SU-DHL-6 (cell line): Measurements from ENCODE around the gene FGF5.

ENCODE experiments used
- H2AFZ ChIP-seq: fragments of 200-600 bp; sonication (generic); 2 replicates; pipeline ENCODE4 v1.6.1; 2014; ENCODE audit warnings: low read depth, mild to moderate bottlenecking, moderate library complexity, mixed read lengths, antibody characterized with exemption, low read length; ENCODE audit not compliant: severe bottlenecking
- H3F3A ChIP-seq: fragments of 200-600 bp; shearing (Covaris generic); 2 replicates; pipeline ENCODE4 v1.6.0; 2016; ENCODE audit warnings: antibody characterized with exemption, mild to moderate bottlenecking; ENCODE audit not compliant: insufficient read depth
- H3K27ac ChIP-seq: fragments of 200-600 bp; sonication (generic); 2 replicates; pipeline ENCODE4 v1.5.1; 2016; ENCODE audit warnings: low read depth, mild to moderate bottlenecking, low read length, moderate library complexity, mixed read lengths
- H3K27me3 ChIP-seq: fragments of 200-600 bp; sonication (generic), shearing (Covaris generic); 2 replicates; pipeline ENCODE4 v1.6.0; 2014; ENCODE audit warnings: mild to moderate bottlenecking, low read length
- H3K36me3 ChIP-seq: fragments of 200-600 bp; sonication (generic); 2 replicates; pipeline ENCODE4 v1.6.1; 2014; ENCODE audit warnings: mild to moderate bottlenecking, low read length, mixed read lengths
- H3K4me2 ChIP-seq: fragments of 300-600, 200-600 bp; shearing (Covaris generic), sonication (generic); 2 replicates; pipeline ENCODE4 v1.6.0; 2014; ENCODE audit warnings: low read length, low read depth, mild to moderate bottlenecking; ENCODE audit not compliant: poor library complexity, severe bottlenecking
- H3K4me3 ChIP-seq: fragments of 200-600 bp; sonication (generic); 2 replicates; pipeline ENCODE4 v1.5.1; 2014; ENCODE audit warnings: antibody characterized with exemption, low read length, mild to moderate bottlenecking, mixed read lengths; ENCODE audit not compliant: insufficient read depth, poor library complexity, severe bottlenecking
- H3K79me2 ChIP-seq: fragments of 200-600 bp; sonication (generic); 2 replicates; pipeline ENCODE4 v1.6.1; 2014; ENCODE audit warnings: mild to moderate bottlenecking, low read length, moderate library complexity; ENCODE audit not compliant: insufficient read depth
- H3K9ac ChIP-seq: fragments of 200-600 bp; sonication (generic); 2 replicates; pipeline ENCODE4 v1.7.0; 2014; ENCODE audit warnings: mild to moderate bottlenecking, low read length
- H3K9me2 ChIP-seq: fragments of 200-600 bp; sonication (generic); replicated peaks from 2 replicates; pipeline ENCODE4 v1.6.1; 2014; ENCODE audit warnings: low read length; ENCODE audit not compliant: insufficient read depth
- H3K9me3 ChIP-seq: fragments of 200-600 bp; sonication (generic); 2 replicates; pipeline ENCODE4 v1.6.1; 2014; ENCODE audit warnings: low read length, mixed read lengths; ENCODE audit not compliant: insufficient read depth
- H4K20me1 ChIP-seq: fragments of 200-600 bp; sonication (generic); 2 replicates; pipeline ENCODE4 v1.6.1; 2014; ENCODE audit warnings: low read depth, mild to moderate bottlenecking, antibody characterized with exemption, low read length, moderate library complexity, mixed read lengths
- EZH2phosphoT487 ChIP-seq: fragments of 200-600 bp; sonication (generic), shearing (Covaris generic); conservative IDR thresholded peaks from 2 replicates; pipeline ENCODE4 v1.6.1; 2018; ENCODE audit warnings: mild to moderate bottlenecking, antibody characterized with exemption, low read length, moderate library complexity, mixed read lengths
- TF ChIP-seq, protein P1 (sequence below): fragments of 200-600 bp; sonication (generic); IDR thresholded peaks from one replicate; pipeline ENCODE4 v1.5.1; 2017; ENCODE audit warnings: antibody characterized with exemption, mild to moderate bottlenecking, low read length, moderate library complexity; ENCODE audit not compliant: insufficient read depth, poor library complexity, severe bottlenecking

The FGF5 gene

GRCh38 chr4:80324171-80324570 is 57.7 kb downstream of the FGF5 start:
- Histone ChIP-seq H2AFZ (no peak overlapping the region), H3K79me2 (no peaks in the 10 kb centered on the region), H3K9ac (no peak overlapping the region), H3K9me2 (no peaks in the 10 kb centered on the region), H3K9me3 (no peaks in the 10 kb centered on the region), H3K4me3 (no peak overlapping the region), H3K36me3 (no peaks in the 10 kb centered on the region), H3F3A (no peaks in the 10 kb centered on the region), H3K4me2 (no peak overlapping the region), H3K27ac (no peak overlapping the region), H3K27me3 (no peaks in the 10 kb centered on the region), H4K20me1 (no peaks in the 10 kb centered on the region)
- TF ChIP-seq, protein P1, sequence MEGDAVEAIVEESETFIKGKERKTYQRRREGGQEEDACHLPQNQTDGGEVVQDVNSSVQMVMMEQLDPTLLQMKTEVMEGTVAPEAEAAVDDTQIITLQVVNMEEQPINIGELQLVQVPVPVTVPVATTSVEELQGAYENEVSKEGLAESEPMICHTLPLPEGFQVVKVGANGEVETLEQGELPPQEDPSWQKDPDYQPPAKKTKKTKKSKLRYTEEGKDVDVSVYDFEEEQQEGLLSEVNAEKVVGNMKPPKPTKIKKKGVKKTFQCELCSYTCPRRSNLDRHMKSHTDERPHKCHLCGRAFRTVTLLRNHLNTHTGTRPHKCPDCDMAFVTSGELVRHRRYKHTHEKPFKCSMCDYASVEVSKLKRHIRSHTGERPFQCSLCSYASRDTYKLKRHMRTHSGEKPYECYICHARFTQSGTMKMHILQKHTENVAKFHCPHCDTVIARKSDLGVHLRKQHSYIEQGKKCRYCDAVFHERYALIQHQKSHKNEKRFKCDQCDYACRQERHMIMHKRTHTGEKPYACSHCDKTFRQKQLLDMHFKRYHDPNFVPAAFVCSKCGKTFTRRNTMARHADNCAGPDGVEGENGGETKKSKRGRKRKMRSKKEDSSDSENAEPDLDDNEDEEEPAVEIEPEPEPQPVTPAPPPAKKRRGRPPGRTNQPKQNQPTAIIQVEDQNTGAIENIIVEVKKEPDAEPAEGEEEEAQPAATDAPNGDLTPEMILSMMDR: no peak
- no peak for TF ChIP-seq EZH2phosphoT487

- Histone ChIP-seq H3F3A (no peaks in the 10 kb centered on the region), H3K9me2 (no peaks in the 10 kb centered on the region), H3K9me3 (no peaks in the 10 kb centered on the region), H3K79me2 (no peaks in the 10 kb centered on the region), H3K9ac (no peak overlapping the region), H3K4me2 (no peak overlapping the region), H3K36me3 (no peaks in the 10 kb centered on the region), H2AFZ (no peak overlapping the region), H3K4me3 (no peak overlapping the region), H3K27ac (no peak overlapping the region), H3K27me3 (no peaks in the 10 kb centered on the region), H4K20me1 (no peaks in the 10 kb centered on the region)
- TF ChIP-seq, protein P1: no peak
- TF ChIP-seq EZH2phosphoT487: no peak
Measured at GRCh38 chr4:80331693-80332092, 65.2 kb downstream of the FGF5 start.

GRCh38 chr4:80333121-80333520 is 66.7 kb downstream of the FGF5 start:
- no peaks in the 10 kb centered on the region for H3K9me2 ChIP-seq
- H3K36me3 ChIP-seq: no peaks in the 10 kb centered on the region
- no peaks in the 10 kb centered on the region for H3F3A ChIP-seq
- no peak for TF ChIP-seq EZH2phosphoT487
- TF ChIP-seq, protein P1: no peak
- H2AFZ ChIP-seq: no peak overlapping the region
- no peak overlapping the region for H3K27ac ChIP-seq
- no peak overlapping the region for H3K4me2 ChIP-seq
- H3K9me3 ChIP-seq: no peaks in the 10 kb centered on the region
- H3K27me3 ChIP-seq: no peaks in the 10 kb centered on the region
- no peak overlapping the region for H3K9ac ChIP-seq
- H4K20me1 ChIP-seq: no peaks in the 10 kb centered on the region
- no peak overlapping the region for H3K4me3 ChIP-seq
- no peaks in the 10 kb centered on the region for H3K79me2 ChIP-seq

DNA sequence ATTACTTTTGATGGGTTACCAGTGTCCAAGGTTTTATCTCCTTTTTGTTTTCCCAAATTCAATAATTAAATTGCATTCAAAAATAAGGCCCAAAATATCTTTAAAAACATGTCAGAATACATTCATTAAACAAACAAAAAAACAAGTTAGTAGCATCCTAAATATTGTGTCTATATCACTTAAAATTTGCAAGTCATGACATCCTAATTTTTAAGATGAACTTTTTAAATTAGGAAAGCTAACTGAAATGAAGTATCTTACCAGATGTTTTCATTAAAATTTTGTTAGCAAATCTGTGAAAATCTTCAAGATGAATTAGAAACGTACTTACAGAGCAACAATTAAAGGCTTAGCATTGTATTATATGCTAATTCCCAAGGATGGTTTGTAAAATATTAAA is 68.1 kb downstream of the FGF5 start:
- TF ChIP-seq EZH2phosphoT487: no peak
- TF ChIP-seq, protein P1: no peak
- Histone ChIP-seq H3K4me2 (no peak overlapping the region), H3K9me3 (no peaks in the 10 kb centered on the region), H3F3A (no peaks in the 10 kb centered on the region), H3K36me3 (no peaks in the 10 kb centered on the region), H3K9ac (no peak overlapping the region), H4K20me1 (no peaks in the 10 kb centered on the region), H3K9me2 (no peaks in the 10 kb centered on the region), H3K4me3 (no peak overlapping the region), H3K27me3 (no peaks in the 10 kb centered on the region), H3K79me2 (no peaks in the 10 kb centered on the region), H2AFZ (no peak overlapping the region), H3K27ac (no peak overlapping the region)
